BE2C (cell line): ENCODE measurements around the gene ZNF547.

ENCODE experiments used
- DNase-seq: peaks from one replicate; pipeline ENCODE4 v3.0.0-alpha.2; 2020
- H3K27me3 ChIP-seq: fragments of 250-450 bp; sonication (Bioruptor Pico); 2 replicates; pipeline ENCODE4 v1.5.1; 2020; ENCODE audit warnings: mild to moderate bottlenecking
- H3K36me3 ChIP-seq: fragments of 250-450 bp; sonication (Bioruptor Pico); 2 replicates; pipeline ENCODE4 v1.5.1; 2020; ENCODE audit warnings: mild to moderate bottlenecking
- H3K4me1 ChIP-seq: fragments of 250-450 bp; sonication (Bioruptor Pico); 2 replicates; pipeline ENCODE4 v1.5.1; 2020
- H3K4me3 ChIP-seq: 2 replicates; pipeline ENCODE4 v1.5.1; 2011; ENCODE audit warnings: low read depth, low read length
- H3K9me3 ChIP-seq: fragments of 250-450 bp; sonication (Bioruptor Pico); 2 replicates; pipeline ENCODE4 v1.5.1; 2020
- CTCF ChIP-seq: IDR thresholded peaks from 2 replicates; pipeline ENCODE4 v1.5.1; 2012; ENCODE audit warnings: mild to moderate bottlenecking, low read depth, low read length

The ZNF547 gene

GRCh38 chr19:57342582-57342981, 20.8 kb upstream of the ZNF547 start:
- Histone ChIP-seq H3K9me3 (no peaks in the 10 kb centered on the region), H3K4me3 (no peak overlapping the region), H3K27me3 (peaks cover 28% of the 10 kb centered on the region), H3K4me1 (no peaks in the 10 kb centered on the region), H3K36me3 (no peaks in the 10 kb centered on the region)
- no peak for TF ChIP-seq CTCF
- no peak for DNase-seq

- Histone ChIP-seq H3K4me1 (no peaks in the 10 kb centered on the region), H3K27me3 (peaks cover 24% of the 10 kb centered on the region), H3K9me3 (no peaks in the 10 kb centered on the region), H3K36me3 (peaks cover 1% of the 10 kb centered on the region), H3K4me3 (no peak overlapping the region)
- no peak for TF ChIP-seq CTCF
- no peak for DNase-seq
Measured at GRCh38 chr19:57348136-57348535, 15.2 kb upstream of the ZNF547 start.

- DNase-seq = peak; percentile 91
- H3K27me3 ChIP-seq = peaks cover 3% of the 10 kb centered on the region; the same call in 1 of the 2 replicates
- no peaks in the 10 kb centered on the region for H3K9me3 ChIP-seq
- peak within 1 kb of the TSS; percentile 99 for H3K4me3 ChIP-seq
- TF ChIP-seq CTCF = no peak
- peaks cover 25% of the 10 kb centered on the region for H3K36me3 ChIP-seq
- H3K4me1 ChIP-seq = no peaks in the 10 kb centered on the region
Measured at GRCh38 chr19:57350877-57351805, 12.2 kb upstream of the ZNF547 start, which contains the start of gene ZNF304. TSS of gene ZNF304 (plus strand) at chr19:57351271. CDS start at chr19:57351665, 394 bp downstream.

GRCh38 chr19:57351867-57352266, 11.5 kb upstream of the ZNF547 start:
- TF ChIP-seq CTCF = no peak
- Histone ChIP-seq H3K9me3 (no peaks in the 10 kb centered on the region), H3K4me1 (no peaks in the 10 kb centered on the region), H3K36me3 (peaks cover 32% of the 10 kb centered on the region), H3K27me3 (no peaks in the 10 kb centered on the region), H3K4me3 (peak overlapping the region; percentile 99)
- no peak for DNase-seq

GRCh38 chr19:57355916-57356315, 7.4 kb upstream of the ZNF547 start:
- peaks cover 49% of the 10 kb centered on the region for H3K36me3 ChIP-seq
- TF ChIP-seq CTCF = no peak
- no peaks in the 10 kb centered on the region for H3K9me3 ChIP-seq
- DNase-seq = no peak
- no peak overlapping the region for H3K4me3 ChIP-seq
- H3K4me1 ChIP-seq = no peaks in the 10 kb centered on the region
- H3K27me3 ChIP-seq = no peaks in the 10 kb centered on the region

- Histone ChIP-seq H3K9me3 (no peaks in the 10 kb centered on the region), H3K4me1 (no peaks in the 10 kb centered on the region), H3K4me3 (no peak overlapping the region), H3K27me3 (no peaks in the 10 kb centered on the region), H3K36me3 (peaks cover 49% of the 10 kb centered on the region)
- DNase-seq = no peak
- TF ChIP-seq CTCF = no peak
Measured at GRCh38 chr19:57357406-57357805, 5.9 kb upstream of the ZNF547 start.
